Fibroblast of mammary gland (primary cell): ENCODE results near the gene UCK1.

Experiments used
- DNase-seq: peaks from one replicate; pipeline ENCODE4 v3.0.0-alpha.2; 2010; ENCODE audit warnings: low read depth
- H3K4me3 ChIP-seq: 2 replicates; pipeline ENCODE4 v1.5.1; 2011; ENCODE audit warnings: low read depth, mild to moderate bottlenecking, low read length, moderate library complexity; ENCODE audit not compliant: control insufficient read depth
- CTCF ChIP-seq: conservative IDR thresholded peaks from 2 replicates; pipeline ENCODE4 v1.5.1; 2011; ENCODE audit warnings: low read depth, low read length, inconsistent platforms; ENCODE audit not compliant: control insufficient read depth, insufficient read depth

The UCK1 gene

DNA sequence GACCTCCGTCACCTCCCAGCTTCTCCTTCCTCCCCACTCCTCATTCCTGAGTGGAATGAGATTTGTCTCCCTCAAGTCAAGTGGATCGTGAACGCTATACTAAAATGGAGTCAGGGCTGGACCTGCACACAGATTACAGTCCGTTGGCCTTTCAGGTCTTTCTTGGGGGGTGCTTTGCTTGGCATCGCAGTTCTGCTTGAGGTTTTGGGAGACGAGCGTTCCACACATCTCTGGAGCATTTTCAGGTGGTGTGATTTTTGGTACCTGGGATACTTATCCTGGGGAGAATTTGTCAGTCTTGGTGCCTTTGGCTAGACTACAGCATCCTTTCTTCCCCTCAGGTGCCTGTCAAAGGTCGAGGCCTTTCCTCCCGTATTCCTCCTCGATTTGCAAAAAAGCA is 52.2 kb downstream of the UCK1 start:
- H3K4me3 ChIP-seq, result no peak overlapping the region
- DNase-seq, result no peak
- no peak for TF ChIP-seq CTCF

GRCh38 chr9:131478421-131478868 is 52.6 kb downstream of the UCK1 start:
- no peak overlapping the region for H3K4me3 ChIP-seq
- DNase-seq, result peak; percentile 23
- peak; percentile 39 for TF ChIP-seq CTCF

DNA sequence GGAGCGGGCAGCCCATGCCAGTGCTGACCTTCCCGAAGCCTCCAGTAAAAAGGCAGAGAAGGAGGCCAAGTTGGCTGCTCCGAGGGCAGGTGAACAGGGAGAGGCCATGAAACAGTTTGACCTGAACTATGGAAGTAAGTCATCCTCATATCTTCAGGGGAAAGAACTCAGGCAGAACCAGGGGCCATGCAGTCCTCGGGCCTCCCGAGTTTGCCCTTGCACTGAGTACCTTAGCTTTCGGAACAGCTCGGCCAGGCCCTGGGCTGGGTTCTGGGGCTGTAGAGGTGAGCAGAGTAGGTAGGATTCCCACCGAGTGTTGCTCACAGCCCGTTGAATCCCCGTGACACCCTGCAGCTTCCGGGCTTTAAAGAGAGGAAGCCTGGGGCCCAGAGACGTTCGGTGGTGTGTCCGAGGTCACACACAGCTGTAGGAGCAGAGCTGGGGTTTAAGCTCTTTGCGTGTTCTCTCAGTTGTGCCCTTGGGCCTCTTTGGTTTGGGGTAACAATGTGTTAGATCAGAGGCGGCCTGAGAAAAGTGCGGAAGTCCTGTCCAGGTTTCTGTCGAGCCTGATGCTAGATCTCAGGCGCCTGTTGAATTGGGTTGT is 53.1 kb downstream of the UCK1 start:
- TF ChIP-seq CTCF, result no peak
- H3K4me3 ChIP-seq, result no peak overlapping the region
- DNase-seq, result no peak

- no peak for DNase-seq
- no peak overlapping the region for H3K4me3 ChIP-seq
- TF ChIP-seq CTCF, result no peak
These were observed 53.7 kb downstream of the UCK1 start for GRCh38 chr9:131477367-131477766.

- no peak for TF ChIP-seq CTCF
- DNase-seq, result no peak
- H3K4me3 ChIP-seq, result no peak overlapping the region
These were observed 54.2 kb downstream of the UCK1 start for GRCh38 chr9:131476777-131477345.

DNA sequence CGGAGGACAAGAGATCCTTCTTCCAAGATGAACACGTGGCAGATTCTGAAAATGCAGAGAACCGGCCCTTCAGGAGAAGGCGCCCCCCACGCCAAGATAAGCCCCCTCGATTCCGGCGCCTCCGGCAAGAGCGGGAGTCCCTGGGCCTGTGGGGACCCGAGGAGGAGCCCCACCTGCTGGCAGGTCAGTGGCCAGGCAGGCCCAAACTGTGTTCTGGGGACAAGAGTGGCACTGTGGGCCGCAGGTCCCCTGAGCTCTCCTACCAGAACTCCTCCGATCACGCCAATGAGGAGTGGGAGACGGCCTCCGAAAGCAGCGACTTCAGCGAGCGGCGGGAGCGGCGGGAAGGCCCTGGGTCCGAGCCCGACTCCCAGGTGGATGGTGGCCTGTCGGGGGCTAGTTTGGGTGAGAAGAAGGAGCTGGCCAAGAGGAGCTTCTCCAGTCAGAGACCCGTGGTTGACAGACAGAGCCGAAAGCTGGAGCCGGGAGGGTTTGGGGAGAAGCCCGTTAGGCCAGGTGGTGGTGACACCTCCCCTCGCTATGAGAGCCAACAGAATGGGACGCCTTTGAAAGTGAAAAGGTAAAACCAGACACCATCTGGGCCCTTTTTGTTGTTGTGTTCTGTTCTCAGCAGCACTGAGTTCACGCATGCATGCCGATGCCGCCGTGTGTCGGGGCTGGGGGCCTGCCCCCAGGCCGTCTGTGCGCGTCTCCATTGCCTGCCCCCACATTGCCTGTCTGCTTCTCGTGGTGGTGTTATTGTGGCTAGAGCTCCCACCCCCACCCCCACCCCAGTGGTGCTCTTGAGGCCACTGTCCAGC is 54.9 kb downstream of the UCK1 start:
- no peak for DNase-seq
- no peak overlapping the region for H3K4me3 ChIP-seq
- TF ChIP-seq CTCF, result peak; percentile 28
